Measurements from ENCODE around the gene SSR3. TPM values are rescaled to one million over a fixed set of nuclear protein-coding genes. Genes with fewer than 3 reads are reported as not detected.

SSR3 gene
- total and polyA plus RNA-seq, 9 of the 15 experiments (the other 6 are each of a cell fraction or from before 2014, with no cell fraction given) = 104 to 464 (median 307) TPM

- TF ChIP-seq ARID1B (IDR thresholded peaks at IDR 0.05) = peak; percentile 23; the same call in 1 of the 2 replicates
- TF ChIP-seq HMBOX1 (IDR thresholded peaks at IDR 0.05) = peak; percentile 74; the same call in 1 of the 2 replicates
- TF ChIP-seq FOXP1 (CRISPR knock-in tag; IDR thresholded peaks at IDR 0.05) = no peak
- TF ChIP-seq U2AF1 (optimal IDR thresholded peaks at IDR 0.05; ENCODE audit: low read depth, low read length) = no peak
These were observed 39.3 kb upstream of the SSR3 start (continued) for GRCh38 chr3:156594219-156594683.

- POLR2A ChIA-PET = interaction anchor here (0.9 to 3.6 kb wide), 2 partner anchors 12 to 38 kb away, joined by 3 to 16 read pairs; partner anchors contain the start of gene SSR3
- DNase-seq (ENCODE audit: extremely low read depth in 1 of 4, low spot score in 3 of 4) = no peak
- BruUV-seq (replicated peaks) = no TSS peak
- Histone ChIP-seq H3K9me1 (ENCODE audit: control insufficient read depth, insufficient read depth, low read length) (no peaks in the 10 kb centered on the region), H3K36me3 (ENCODE audit: control insufficient read depth, insufficient read depth, low read length) (no peaks in the 10 kb centered on the region), H3K9me3 (replicated peaks; ENCODE audit: control insufficient read depth, insufficient read depth, low read depth, low read length) (no peaks in the 10 kb centered on the region; the same call in 1 of the 2 replicates), H3K4me1 (replicated peaks in 1 of 2; ENCODE audit: control insufficient read depth in 2 of 2, insufficient read depth in 2 of 2, low read length in 2 of 2) (peaks cover 3 to 22% of the 10 kb centered on the region in 2 experiments; a peak in 3 of 5 replicates), H3K9ac (ENCODE audit: insufficient read depth in 1 of 2, low read depth in 2 of 2, low read length in 2 of 2) (no peak overlapping the region), H3K27ac (ENCODE audit: extremely low read depth, low read depth, low read length) (no peak overlapping the region), H4K20me1 (replicated peaks; ENCODE audit: control insufficient read depth, insufficient read depth, low read length) (no peaks in the 10 kb centered on the region), H3K4me2 (ENCODE audit: insufficient read depth, low read length) (0 out of 2 replicates have a peak overlapping the region, but pooled peaks have one; percentile 44), H3K27me3 (ENCODE audit: control insufficient read depth in 2 of 2, insufficient read depth in 2 of 2, low read length in 2 of 2) (no peaks in the 10 kb centered on the region), H3K4me3 (no peak overlapping the region), H2AFZ (ENCODE audit: low read depth, low read length) (peak overlapping the region; percentile 44; the same call in 1 of the 2 replicates), H3K79me2 (ENCODE audit: control insufficient read depth, insufficient read depth, low read length) (no peaks in the 10 kb centered on the region)
- CTCF ChIA-PET (ENCODE audit: low intra/inter-chr PET ratio) = no interaction called here
- peak; percentile 15 for FAIRE-seq
- intact Hi-C loops (cut with micrococcal nuclease) (no loop called here), in situ Hi-C loops (cut with MboI) (no loop called here)
- no peak for TF ChIP-seq MYBL2 (IDR thresholded peaks at IDR 0.05; ENCODE audit: low read depth)
- TF ChIP-seq MYBL2 (CRISPR knock-in tag; IDR thresholded peaks at IDR 0.05; ENCODE audit: borderline replicate concordance) = no peak
- no peak for TF ChIP-seq NFRKB (IDR thresholded peaks at IDR 0.05; ENCODE audit: low read depth)
- no peak for TF ChIP-seq ESRRA (IDR thresholded peaks at IDR 0.05; ENCODE audit: borderline replicate concordance, low read depth)
- ATAC-seq = peak; percentile 63
These were observed 38.9 kb upstream of the SSR3 start for GRCh38 chr3:156593814-156594213.
